Heart left ventricle (tissue), 16 donors: ENCODE results near the gene SEPTIN7. TPM values are rescaled to one million over a fixed set of nuclear protein-coding genes. Genes with fewer than 3 reads are reported as not detected.

Experiments used
- ATAC-seq, 4 donors: fragments of 200-7000 bp; cut with Tn5 transposase; one replicate each; pipeline ENCODE4 v1.9.1; 2020 to 2022; ENCODE audit warnings: moderate library complexity in 4 of 4, mild to moderate bottlenecking in 3 of 4, moderate number of reproducible peaks in 1 of 4
- DNase-seq, 5 donors: peaks; one replicate each; pipeline ENCODE4 v3.0.0-alpha.2; 2020
- H3K27ac ChIP-seq, 12 donors: fragments of 200-600 bp; sonication (generic) in 4 of 12; one replicate each; pipeline versions ENCODE4 v1.5.0 to v1.8.0; 2016 to 2022; ENCODE audit warnings: mild to moderate bottlenecking in 2 of 12
- H3K27me3 ChIP-seq, 9 donors: fragments of 200-600 bp; sonication (generic) in 2 of 9; one replicate each; pipeline versions ENCODE4 v1.5.1 to v1.8.0; 2016 to 2022; ENCODE audit warnings: mild to moderate bottlenecking in 3 of 9
- H3K36me3 ChIP-seq, 9 donors: fragments of 200-600 bp; sonication (generic) in 2 of 9; one replicate each; pipeline versions ENCODE4 v1.5.0 to v1.8.0; 2018 to 2022; ENCODE audit warnings: mild to moderate bottlenecking in 2 of 9
- H3K4me1 ChIP-seq, 12 donors: fragments of 200-600 bp; sonication (generic) in 4 of 12; one replicate each; pipeline versions ENCODE4 v1.5.0 to v1.8.0; 2016 to 2022; ENCODE audit warnings: mild to moderate bottlenecking in 3 of 12
- H3K4me3 ChIP-seq, 12 donors: fragments of 200-600 bp; sonication (generic) in 4 of 12; one replicate each; pipeline versions ENCODE4 v1.5.0 to v1.8.0; 2017 to 2022; ENCODE audit warnings: mild to moderate bottlenecking in 9 of 12, moderate library complexity in 4 of 12
- H3K9me3 ChIP-seq, 12 donors: fragments of 200-600 bp; sonication (generic) in 4 of 12; one replicate each; pipeline versions ENCODE4 v1.5.0 to v1.8.0; 2016 to 2022; ENCODE audit warnings: mild to moderate bottlenecking in 1 of 12
- POLR2A ChIP-seq, 2 donors: fragments of 450-650 bp; IDR thresholded peaks; one replicate each; pipeline ENCODE4 v1.6.1; 2017; ENCODE audit warnings: antibody characterized with exemption in 2 of 2, mild to moderate bottlenecking in 2 of 2, moderate library complexity in 2 of 2
- WGBS, 4 donors: extraction: QIAGEN DNeasy Blood & Tissue Kit in 2 of 4; methylation state at CpG; one replicate each; pipeline versions ENCODE4 v1.1.5 to v1.1.7; 2013 to 2018; 5-methylcytosine and 5-hydroxymethylcytosine counted together
- intact Hi-C, 10 donors: fragments of 100-400 bp; cut with DNase I; formaldehyde crosslinking; loops; one replicate each; pipeline versions ENCODE4 v1.11.1 to v1.14.2; 2022
- polyA plus RNA-seq, 2 donors: library from polyadenylated mRNA; stranded (reverse); fragments of 200-250 nt; gene quantifications; one replicate each; pipeline ENCODE4 v1.2.3, GENCODE V29; 2013
- total RNA-seq, 9 donors: library from RNA; depleted of rRNA in 2 of 9; stranded (reverse); fragments of >200 nt in 2 of 9; fragmentation: NEBNext Ultra II Directional in 3 of 9; extraction: Animal tissue kit (Norgen Biotek cat#: 25700) in 3 of 9; gene quantifications; one replicate each; pipeline versions ENCODE4 v1.1.0 to v1.2.4, GENCODE V29; 2016 to 2023
- TF ChIP-seq, protein P1 (sequence below), 12 donors: fragments of 200-600 bp; sonication (generic) in 4 of 12; IDR thresholded peaks; one replicate each; pipeline versions ENCODE4 v1.5.0 to v1.8.0; 2018 to 2022; ENCODE audit warnings: antibody characterized with exemption in 12 of 12, mild to moderate bottlenecking in 5 of 12
- donor health status: ischemic (EF 13 %, LVEDD 7.1; RV severe dilation, severe dysfunction).
- donor health status: healthy with polysubstance abuse.
- donor health status: DM: no; HTN: yes; CAD: no.
- donor health status: DM: no; HTN: no; CAD: no.
- donor health status: ischemic (EF 25% LVEDD 6.9; RV normal size, moderate dysfunction).
- donor health status: ischemic (EF 25% LVEDD 5.7; RV mildly dilated, moderate dysfunction).
- donor health status: healthy.
- donor health status: DM: yes; HTN: yes; CAD: no.
- donor health status: ischemic (EF 35%, LVEDD 5.7; RV mildly dilated, moderate dysfunction).
- donor health status: nonischemic (EF 11% LVEDD 7.7; RV severe dilation, severe dysfunction).
- donor health status: DM: yes; HTN: yes; CAD: no.
- donor health status: PGD.
- donor health status: ischemic (EF 29% LVEDD 5.4; RV normal size, mild dysfunction).
- donor health status: nonischemic (EF 23%, LVEDD 6.1; RV moderate dilation, normal function).

The SEPTIN7 gene
- total and polyA plus RNA-seq, 11 donors = 119 to 232 (median 200) TPM

DNA sequence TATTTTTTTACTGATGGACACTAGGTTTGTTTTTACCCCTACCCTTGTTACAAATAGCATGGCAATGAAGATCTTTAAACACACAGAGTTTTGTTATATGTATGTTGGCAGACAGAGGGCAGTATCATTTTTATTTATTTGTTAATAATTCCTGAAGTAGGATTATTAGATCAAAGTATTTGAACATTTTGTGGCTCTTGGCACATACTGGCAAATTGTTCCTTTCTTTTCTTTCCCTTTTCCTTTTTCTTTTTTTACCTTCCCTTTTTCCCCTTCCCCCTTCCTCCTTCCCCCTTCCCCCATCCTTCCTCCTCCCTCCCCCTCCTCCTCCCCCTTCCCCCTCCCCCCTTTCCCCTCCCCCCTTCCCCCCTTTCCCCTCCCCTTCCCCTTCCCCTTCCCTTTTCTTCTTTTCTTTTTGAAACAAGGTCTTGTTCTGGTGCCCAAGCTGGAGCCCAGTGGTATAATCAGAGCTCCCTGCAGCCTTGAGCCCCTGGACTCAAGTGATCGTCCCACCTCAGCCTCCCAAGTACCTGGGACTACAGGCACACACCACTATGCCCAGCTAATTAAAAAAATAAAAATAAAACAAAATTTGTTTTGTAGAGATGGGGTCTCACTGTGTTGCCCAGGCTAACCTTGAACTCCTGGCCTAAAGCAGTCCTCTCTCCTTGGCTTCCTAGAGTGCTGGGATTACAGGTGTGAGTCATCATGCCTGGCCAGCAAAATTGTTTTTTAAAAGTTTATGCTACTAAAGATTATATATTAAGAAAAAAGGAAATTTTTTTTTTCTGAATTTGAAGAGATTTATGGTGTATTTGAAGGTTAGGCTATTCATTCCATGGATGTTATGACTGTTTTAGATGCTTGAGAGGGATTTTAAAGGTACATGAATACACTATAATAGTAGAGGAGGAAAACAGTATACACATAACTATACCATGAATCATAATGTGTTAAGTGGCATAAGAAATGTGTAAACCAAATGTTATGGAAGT is 39.3 kb downstream of the SEPTIN7 start:
- 88 to 100% (median 97%) methylated on average over 1 of the region's 1 CpG for WGBS, 4 donors
- no peak for DNase-seq
- intact Hi-C loops = no loop called here
- Histone ChIP-seq H3K27me3 (no peaks in the 10 kb centered on the region), H3K36me3 (peaks cover 0 to 54% (median 11%) of the 10 kb centered on the region in 9 donors), H3K9me3 (no peaks in the 10 kb centered on the region), H3K27ac (no peak overlapping the region), H3K4me3 (no peak overlapping the region), H3K4me1 (peaks cover 0 to 26% (median 7%) of the 10 kb centered on the region in 12 donors)
- no peak for ATAC-seq
- no peak for TF ChIP-seq POLR2A (IDR thresholded peaks at IDR 0.05)
- TF ChIP-seq, protein P1, sequence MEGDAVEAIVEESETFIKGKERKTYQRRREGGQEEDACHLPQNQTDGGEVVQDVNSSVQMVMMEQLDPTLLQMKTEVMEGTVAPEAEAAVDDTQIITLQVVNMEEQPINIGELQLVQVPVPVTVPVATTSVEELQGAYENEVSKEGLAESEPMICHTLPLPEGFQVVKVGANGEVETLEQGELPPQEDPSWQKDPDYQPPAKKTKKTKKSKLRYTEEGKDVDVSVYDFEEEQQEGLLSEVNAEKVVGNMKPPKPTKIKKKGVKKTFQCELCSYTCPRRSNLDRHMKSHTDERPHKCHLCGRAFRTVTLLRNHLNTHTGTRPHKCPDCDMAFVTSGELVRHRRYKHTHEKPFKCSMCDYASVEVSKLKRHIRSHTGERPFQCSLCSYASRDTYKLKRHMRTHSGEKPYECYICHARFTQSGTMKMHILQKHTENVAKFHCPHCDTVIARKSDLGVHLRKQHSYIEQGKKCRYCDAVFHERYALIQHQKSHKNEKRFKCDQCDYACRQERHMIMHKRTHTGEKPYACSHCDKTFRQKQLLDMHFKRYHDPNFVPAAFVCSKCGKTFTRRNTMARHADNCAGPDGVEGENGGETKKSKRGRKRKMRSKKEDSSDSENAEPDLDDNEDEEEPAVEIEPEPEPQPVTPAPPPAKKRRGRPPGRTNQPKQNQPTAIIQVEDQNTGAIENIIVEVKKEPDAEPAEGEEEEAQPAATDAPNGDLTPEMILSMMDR (IDR thresholded peaks at IDR 0.05) = no peak

GRCh38 chr7:35846816-35847412 is 46.1 kb downstream of the SEPTIN7 start:
- DNase-seq (no peak), ATAC-seq (peak in 1 of 4 donors; percentile 16)
- 75 to 82% (median 77%) methylated on average over 4 to 11 of the region's 11 CpGs for WGBS, 4 donors
- intact Hi-C loops = no loop called here
- H3K9me3 ChIP-seq = no peaks in the 10 kb centered on the region
- H3K4me3 ChIP-seq = no peak overlapping the region
- H3K27ac ChIP-seq = no peak overlapping the region
- no peak for TF ChIP-seq POLR2A (IDR thresholded peaks at IDR 0.05)
- TF ChIP-seq, protein P1 (IDR thresholded peaks at IDR 0.05) = no peak
- H3K4me1 ChIP-seq = peaks cover 0 to 42% (median 16%) of the 10 kb centered on the region in 12 donors
- peaks cover 0 to 46% (median 24%) of the 10 kb centered on the region in 9 donors for H3K36me3 ChIP-seq
- H3K27me3 ChIP-seq = no peaks in the 10 kb centered on the region

- TF ChIP-seq, protein P1 (IDR thresholded peaks at IDR 0.05) = no peak
- TF ChIP-seq POLR2A (IDR thresholded peaks at IDR 0.05) = no peak
- Histone ChIP-seq H3K4me3 (no peak overlapping the region), H3K9me3 (no peaks in the 10 kb centered on the region), H3K27me3 (no peaks in the 10 kb centered on the region), H3K36me3 (peaks cover 0 to 40% (median 21%) of the 10 kb centered on the region in 9 donors), H3K4me1 (peaks cover 0 to 48% (median 19%) of the 10 kb centered on the region in 12 donors), H3K27ac (no peak overlapping the region)
- no peak for DNase-seq
- WGBS, 4 donors = 60 to 66% (median 64%) methylated on average over 2 of the region's 2 CpGs
- intact Hi-C loops = no loop called here
- ATAC-seq = no peak
Observed at GRCh38 chr7:35848725-35849124, 47.9 kb downstream of the SEPTIN7 start.
